OCI-LY7 (cell line): ENCODE data around the gene PLXNA4.

Experiments
- EZH2phosphoT487 ChIP-seq: fragments of 200-600 bp; sonication (generic); IDR thresholded peaks from 2 replicates; pipeline ENCODE4 v1.6.1; 2018; ENCODE audit warnings: low read depth, borderline replicate concordance, mild to moderate bottlenecking, mixed run types, antibody characterized with exemption, low read length, moderate library complexity, mixed read lengths
- TF ChIP-seq, protein P1 (sequence below): fragments of 200-600 bp; sonication (generic); conservative IDR thresholded peaks from 2 replicates; pipeline ENCODE4 v1.5.1; 2014; ENCODE audit warnings: mild to moderate bottlenecking, antibody characterized with exemption, low read length, moderate library complexity, mixed read lengths

DNA sequence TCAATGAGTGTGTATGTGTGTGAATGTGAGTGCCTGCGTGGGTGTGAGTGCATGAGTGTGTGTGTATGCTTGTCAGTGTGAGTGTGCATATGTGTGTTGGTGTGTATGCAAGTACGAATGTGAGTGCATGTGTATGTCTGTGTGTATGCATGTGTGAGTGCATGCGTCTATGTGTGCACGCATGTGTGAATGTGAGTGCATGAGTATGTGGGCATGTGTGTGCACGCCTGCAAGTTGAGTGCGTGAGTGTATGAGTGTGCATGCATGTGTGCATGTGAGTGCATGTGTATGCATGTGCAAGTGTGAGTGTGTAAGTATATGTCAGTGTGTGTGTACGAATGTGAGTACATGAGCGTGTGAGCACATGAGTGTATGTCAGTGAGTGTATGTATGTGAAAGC lies 399.6 kb downstream of the PLXNA4 start:
- TF ChIP-seq, protein P1, sequence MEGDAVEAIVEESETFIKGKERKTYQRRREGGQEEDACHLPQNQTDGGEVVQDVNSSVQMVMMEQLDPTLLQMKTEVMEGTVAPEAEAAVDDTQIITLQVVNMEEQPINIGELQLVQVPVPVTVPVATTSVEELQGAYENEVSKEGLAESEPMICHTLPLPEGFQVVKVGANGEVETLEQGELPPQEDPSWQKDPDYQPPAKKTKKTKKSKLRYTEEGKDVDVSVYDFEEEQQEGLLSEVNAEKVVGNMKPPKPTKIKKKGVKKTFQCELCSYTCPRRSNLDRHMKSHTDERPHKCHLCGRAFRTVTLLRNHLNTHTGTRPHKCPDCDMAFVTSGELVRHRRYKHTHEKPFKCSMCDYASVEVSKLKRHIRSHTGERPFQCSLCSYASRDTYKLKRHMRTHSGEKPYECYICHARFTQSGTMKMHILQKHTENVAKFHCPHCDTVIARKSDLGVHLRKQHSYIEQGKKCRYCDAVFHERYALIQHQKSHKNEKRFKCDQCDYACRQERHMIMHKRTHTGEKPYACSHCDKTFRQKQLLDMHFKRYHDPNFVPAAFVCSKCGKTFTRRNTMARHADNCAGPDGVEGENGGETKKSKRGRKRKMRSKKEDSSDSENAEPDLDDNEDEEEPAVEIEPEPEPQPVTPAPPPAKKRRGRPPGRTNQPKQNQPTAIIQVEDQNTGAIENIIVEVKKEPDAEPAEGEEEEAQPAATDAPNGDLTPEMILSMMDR: no peak
- no peak for TF ChIP-seq EZH2phosphoT487
